ENCODE measurements around the gene IRF4.
"Not testable (repeated sequence)": the region's sequence is repeated elsewhere in the genome, so short reads cannot be mapped to it uniquely, and the experiment has no call there.

Gene IRF4

DNA sequence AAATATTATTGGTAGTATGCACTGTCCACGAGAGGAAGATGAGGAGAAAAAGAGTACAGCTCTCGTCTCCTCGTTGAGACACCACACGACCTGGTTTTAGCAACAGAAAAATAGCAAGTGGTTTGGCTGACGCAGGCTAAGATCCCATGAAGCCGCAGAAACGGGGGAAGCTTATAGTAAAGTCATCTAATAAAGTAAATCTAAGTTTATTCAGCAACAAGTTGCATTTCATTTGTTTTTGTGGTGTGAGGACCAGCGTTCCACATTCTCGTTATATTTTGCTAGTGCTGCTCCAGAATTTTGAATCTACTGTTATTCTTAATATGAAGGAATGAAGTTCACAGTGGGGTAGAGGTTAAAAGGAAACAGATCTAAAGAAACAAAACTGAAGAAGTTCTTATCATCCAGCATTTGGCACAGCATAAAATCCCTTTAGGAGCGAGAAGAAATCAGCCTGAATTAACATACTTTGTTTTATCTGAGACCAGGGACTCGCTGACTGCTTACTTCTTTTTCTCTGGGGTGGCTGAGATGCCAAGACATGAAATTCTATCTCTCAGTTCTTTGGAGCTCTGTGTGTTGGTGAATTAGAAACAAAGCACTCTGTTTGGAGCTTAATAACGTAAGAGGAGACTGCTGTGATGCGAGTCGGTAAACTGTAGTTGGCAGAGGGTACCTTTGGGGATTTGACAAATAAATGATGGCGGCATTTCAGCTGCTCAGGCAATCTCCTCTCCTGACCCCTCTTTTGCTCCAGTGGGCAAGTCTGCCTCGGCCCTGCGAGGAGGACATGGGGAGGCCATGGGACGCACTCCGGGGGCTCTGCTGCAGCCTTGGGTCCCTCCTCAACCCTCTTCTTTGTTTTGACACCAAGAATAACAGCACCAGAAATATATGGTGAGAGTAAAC is 24.9 kb upstream of the IRF4 start:
- no peak for TF ChIP-seq POLR2A (IDR thresholded peaks at IDR 0.05; ENCODE audit: low read depth, low read length)

GRCh38 chr6:367298-367794 is 24.2 kb upstream of the IRF4 start:
- no peak for FAIRE-seq
- TF ChIP-seq POLR2A (IDR thresholded peaks at IDR 0.05; ENCODE audit: low read depth, low read length) = no peak

More for the DNA sequence above, 24.9 kb upstream of the IRF4 start:
- no peak for DNase-seq (ENCODE audit: insufficient read length, low spot score)
- FAIRE-seq = no peak

DNA sequence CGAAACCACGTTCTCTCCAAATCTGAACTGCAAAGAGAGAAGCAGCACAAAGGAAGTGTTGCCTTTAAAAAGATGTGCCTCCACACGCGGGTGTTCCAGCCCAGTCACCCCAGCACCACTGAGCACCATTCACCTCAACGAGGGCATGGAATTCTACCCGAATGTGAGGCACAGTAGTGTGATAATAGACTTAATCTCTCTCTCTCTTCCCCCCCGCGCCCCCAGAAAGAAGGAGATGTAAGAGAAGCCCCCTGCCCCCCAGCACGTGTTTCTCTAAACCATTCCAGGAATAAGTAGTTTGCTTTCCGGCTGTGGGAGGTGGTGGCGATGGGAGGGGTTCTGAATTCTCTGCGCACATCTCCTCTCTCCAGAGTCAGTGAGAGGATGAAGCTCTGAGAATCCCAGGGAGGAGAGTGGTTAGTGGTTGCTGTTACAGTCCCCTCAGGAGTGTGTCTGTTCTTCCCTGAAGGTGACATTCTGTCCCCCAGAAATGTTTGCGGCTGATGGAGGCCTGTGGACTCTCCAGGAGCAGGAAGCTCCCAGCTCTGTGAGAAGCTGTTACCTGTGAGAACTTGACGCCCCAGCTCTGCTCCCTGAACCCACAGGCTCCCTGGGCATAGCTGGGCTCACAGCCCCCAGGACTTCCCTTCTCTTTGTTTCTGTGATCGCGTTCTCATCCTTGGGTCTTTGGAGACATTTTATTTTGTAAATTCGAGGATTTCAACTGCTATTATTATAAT is 23.5 kb upstream of the IRF4 start:
- no peak for DNase-seq (ENCODE audit: insufficient read length, low spot score)
- no peak for FAIRE-seq

More at GRCh38 chr6:367298-367794, 24.2 kb upstream of the IRF4 start:
- DNase-seq (ENCODE audit: insufficient read length, low spot score) = no peak

DNA sequence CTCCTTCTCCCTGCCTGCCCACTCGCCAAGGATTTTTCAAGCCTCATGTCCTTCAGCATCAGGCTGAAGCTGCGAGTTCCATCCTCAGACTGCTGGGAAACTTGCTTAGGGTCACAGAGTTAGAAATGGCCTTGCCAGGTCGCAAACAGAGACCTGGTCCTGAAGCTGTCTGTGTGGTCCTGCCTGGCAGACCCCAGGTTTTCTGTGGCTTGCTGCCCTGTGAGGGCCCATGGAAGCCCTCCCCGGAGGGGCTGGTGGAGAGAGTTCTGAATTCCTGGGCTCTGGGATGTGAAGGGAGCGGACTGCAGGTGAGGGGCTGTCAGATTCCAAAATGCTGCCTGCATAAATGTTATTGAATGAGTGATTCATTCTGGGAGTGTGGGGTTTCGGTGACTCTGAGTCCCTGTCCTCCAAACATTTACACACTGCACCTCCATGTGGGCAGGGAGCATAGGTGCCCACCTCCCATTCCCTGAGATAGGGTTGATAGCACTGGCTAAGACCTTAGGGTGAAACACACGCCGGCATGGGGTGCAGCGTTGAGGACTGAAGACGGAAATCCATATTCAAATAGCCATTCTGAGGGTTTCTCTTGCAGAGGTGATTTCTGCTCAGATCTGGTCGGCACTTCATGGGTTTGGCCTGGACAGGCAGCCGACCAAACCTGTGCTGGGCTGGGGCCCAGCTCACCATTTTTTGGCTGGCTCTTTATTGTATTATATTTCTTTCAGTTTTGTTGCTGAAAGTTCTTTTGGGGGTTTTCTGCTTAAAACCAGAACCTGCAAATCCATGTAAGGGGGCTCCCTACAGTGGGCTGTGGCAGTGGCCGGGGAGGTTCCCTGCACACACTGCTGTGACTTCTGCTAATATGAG is 21.8 kb upstream of the IRF4 start:
- FAIRE-seq (no peak), DNase-seq (ENCODE audit: insufficient read length, low spot score) (no peak)
- no peak for TF ChIP-seq POLR2A (IDR thresholded peaks at IDR 0.05; ENCODE audit: low read depth, low read length)

More for the DNA sequence above, 23.5 kb upstream of the IRF4 start:
- TF ChIP-seq POLR2A (IDR thresholded peaks at IDR 0.05; ENCODE audit: low read depth, low read length) = no peak

GRCh38 chr6:370555-370954 is 21.0 kb upstream of the IRF4 start:
- FAIRE-seq (no peak), DNase-seq (ENCODE audit: insufficient read length, low spot score) (no peak)

GRCh38 chr6:371851-372250 is 19.7 kb upstream of the IRF4 start:
- DNase-seq (ENCODE audit: insufficient read length, low spot score); FAIRE-seq: not testable (repeated sequence)

More at GRCh38 chr6:370555-370954, 21.0 kb upstream of the IRF4 start:
- no peak for TF ChIP-seq POLR2A (IDR thresholded peaks at IDR 0.05; ENCODE audit: low read depth, low read length)

GRCh38 chr6:372336-372911 is 19.1 kb upstream of the IRF4 start:
- TF ChIP-seq POLR2A (IDR thresholded peaks at IDR 0.05; ENCODE audit: low read depth, low read length) = no peak
- no peak for DNase-seq (ENCODE audit: insufficient read length, low spot score)
- FAIRE-seq = no peak

DNA sequence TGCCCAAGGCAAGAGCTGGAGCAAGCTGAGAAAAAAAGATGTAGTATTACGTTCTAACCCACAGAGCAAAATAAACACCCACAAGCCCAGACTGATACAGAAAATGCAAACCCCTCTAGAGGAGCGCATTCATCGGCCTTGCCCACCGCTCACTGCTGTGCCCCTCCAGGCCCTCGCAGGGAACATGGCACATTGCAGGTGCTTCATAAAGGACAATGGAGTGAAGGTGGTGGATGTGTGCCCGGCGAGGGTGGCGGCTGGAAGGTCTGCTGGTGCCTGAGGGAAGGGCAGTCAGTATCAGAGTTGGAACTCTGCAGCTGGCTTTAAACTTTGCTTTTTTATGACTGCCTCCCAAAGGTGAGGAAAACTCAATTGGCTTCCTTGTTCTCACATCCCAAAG is 18.5 kb upstream of the IRF4 start:
- FAIRE-seq = no peak
- no peak for TF ChIP-seq POLR2A (IDR thresholded peaks at IDR 0.05; ENCODE audit: low read depth, low read length)
- DNase-seq (ENCODE audit: insufficient read length, low spot score) = no peak

DNA sequence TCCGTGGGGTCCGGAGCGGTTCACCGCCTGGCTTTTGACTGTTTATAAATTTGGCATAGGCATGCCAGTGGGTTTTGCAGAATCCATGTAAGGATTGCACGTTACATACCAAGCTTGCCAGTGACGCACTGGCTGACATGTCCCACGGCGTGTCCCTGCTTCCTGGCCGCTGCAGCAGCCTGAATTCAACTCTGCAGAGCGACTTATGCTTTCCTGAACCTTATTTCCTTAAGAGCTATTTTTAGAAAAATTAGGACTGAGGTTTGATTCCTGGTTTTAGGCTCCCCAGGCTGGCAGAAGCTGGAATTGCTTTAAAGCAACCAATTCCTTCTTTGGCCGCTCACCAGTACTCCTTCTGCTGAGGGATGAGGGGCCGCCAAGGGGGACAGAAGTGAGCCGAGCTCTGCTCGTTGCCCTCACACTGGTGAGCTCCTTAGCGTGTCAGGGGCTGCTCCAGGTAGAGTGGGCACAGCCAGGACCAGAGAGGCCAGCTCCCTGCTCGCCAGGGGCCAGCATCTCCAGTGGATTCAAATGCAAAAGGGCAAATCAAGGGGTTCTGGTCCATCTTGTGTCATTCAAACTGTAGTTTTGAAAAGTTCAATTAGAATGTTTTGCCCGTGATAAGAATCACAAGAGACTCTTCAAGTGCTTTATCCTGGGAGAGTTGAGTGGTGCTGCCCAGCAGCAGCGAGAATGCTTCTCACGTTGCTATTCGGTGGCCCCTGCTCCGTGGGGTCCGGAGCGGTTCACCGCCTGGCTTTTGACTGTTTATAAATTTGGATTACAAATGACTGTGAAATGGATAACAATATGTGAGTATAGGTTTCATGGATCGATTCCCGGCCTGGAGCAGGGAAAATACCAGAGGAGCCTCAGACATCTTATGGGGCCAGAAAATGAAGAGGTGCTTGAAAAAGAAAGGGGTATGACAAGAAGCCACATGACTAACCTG is 17.5 kb upstream of the IRF4 start:
- no peak for FAIRE-seq
- DNase-seq (ENCODE audit: insufficient read length, low spot score) = no peak
- TF ChIP-seq POLR2A (IDR thresholded peaks at IDR 0.05; ENCODE audit: low read depth, low read length) = no peak

DNA sequence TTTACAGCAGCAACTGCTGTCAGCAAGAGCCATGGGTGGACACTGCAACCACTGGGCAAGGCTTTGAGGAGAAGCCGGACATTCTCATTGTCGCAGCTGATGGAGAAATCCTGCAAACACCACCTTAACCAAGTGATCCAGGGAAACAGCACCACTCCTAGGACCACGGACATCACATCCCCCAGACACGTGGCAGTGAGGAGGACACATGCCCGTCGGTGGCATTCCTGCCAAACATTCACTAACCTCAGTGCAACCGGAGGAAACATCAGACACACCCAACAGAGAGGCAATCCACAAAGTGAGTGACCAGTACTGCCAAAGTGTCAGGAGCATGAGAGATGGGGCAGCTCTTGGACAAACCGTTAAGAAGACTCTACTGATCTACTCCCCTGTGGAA is 16.6 kb upstream of the IRF4 start:
- no peak for TF ChIP-seq POLR2A (IDR thresholded peaks at IDR 0.05; ENCODE audit: low read depth, low read length)
- FAIRE-seq = no peak
- no peak for DNase-seq (ENCODE audit: insufficient read length, low spot score)

GRCh38 chr6:376827-377640 is 14.5 kb upstream of the IRF4 start:
- FAIRE-seq (no peak), DNase-seq (ENCODE audit: insufficient read length, low spot score) (no peak)
- TF ChIP-seq POLR2A (IDR thresholded peaks at IDR 0.05; ENCODE audit: low read depth, low read length) = no peak

DNA sequence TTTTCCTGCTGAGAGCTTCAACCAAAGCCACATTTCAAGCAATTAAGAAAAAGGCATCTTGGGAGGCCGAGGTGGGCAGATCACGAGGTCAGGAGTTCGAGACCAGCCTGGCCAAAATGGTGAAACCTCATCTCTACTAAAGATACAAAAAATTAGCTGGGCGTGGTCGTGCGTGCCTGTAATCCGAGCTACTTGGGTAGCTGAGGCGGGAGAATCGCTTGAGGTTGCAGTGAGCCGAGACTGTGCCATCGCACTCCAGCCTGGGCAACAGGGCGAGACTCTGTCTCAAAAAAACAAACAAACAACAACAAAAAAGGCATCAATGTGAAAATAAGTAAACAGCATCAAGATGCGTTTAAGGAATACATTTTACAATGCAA is 13.9 kb upstream of the IRF4 start:
- not testable (repeated sequence) for FAIRE-seq; DNase-seq (ENCODE audit: insufficient read length, low spot score)
